NOMO-1 treated with DMSO at 0.1 percent for 48 hours (cell line): ENCODE results near the gene MRPS2.
A peak's percentile ranks its signal among the peaks of the same experiment; 100 is the strongest.
"Not testable (repeated sequence)": the region's sequence is repeated elsewhere in the genome, so short reads cannot be mapped to it uniquely, and the experiment has no call there.

Source experiments
- DNase-seq: peaks from one replicate; lab custom pipeline; 2025; ENCODE audit not compliant: unreplicated experiment; lab: John Stamatoyannopoulos, UW

MRPS2 gene

DNA sequence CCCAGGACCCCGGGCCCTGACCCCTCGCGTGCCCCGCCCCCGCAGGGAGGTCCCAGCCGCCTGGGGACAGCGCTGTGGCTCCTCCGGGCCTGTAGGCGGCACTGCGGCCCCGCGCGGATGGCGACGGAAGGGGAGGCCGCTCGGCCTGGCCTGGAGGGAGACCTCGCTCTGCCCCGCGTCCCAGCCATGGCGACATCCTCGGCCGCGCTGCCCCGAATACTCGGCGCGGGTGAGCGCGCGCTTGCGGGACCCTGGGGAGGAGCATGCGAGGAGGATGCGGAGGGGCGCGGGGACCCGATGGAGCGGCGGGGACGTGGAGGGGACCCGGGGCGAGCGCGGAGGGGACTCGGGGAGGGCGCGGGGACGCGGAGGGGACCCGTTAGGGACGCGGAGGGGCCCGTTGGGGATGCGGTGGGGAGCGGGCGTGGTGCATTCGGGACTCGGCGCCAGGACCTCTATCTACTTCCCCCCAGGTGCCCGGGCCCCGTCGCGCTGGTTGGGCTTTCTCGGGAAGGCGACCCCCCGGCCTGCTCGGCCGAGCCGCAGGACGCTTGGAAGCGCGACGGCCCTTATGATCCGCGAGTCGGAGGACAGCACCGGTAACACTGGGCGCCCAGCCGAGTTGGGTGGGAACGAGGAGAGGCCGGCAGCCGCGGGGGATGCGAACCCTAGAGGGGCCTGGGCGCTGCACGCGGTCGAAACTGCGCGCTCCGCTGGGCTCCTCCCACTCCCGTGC is at the start of gene MRPS2:
Gene MRPS2 (plus strand): TSS at position 158 of the 736 bp plus-strand sequence. CDS start 29 bp downstream, at position 187.
- peak; percentile 91 for DNase-seq

DNA sequence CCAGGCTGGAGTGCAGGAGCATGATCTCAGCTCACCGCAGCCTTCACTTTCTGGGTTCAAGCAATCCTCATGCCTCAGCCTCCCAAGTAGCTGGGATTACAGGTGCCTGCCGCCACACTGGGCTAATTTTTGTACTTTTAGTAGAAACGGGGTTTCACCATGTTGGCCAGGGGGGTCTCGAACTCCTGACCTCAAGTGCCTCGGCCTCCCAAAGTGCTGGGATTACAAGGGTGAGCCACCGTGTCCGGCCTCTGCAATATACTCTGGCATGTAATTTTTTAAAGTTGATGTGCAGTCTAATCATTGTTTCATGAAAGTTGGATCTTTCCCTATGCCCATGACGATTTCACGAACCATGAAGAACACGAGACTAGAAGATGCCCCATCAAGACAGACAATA is 49.5 kb upstream of the MRPS2 start:
- DNase-seq, result no peak

DNA sequence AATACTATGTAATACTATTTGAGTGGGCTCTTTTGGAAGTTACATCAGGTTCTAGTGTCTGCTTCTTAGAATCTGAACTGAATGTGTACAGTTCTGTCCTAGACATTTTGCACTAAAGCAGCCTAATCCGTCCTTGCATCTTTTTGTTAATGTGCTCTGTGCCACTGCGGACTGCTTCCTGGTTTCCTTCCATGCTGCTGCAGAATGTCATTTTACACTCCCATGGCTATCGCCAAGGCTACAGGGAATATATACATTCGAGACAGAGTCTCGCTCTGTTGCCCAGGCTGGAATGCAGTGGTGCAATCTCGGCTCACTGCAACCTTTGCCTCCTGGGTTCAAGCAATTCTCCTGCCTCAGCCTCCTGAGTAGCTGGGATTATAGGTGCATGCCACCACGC is 48.6 kb upstream of the MRPS2 start:
- DNase-seq, result not testable (repeated sequence)

DNA sequence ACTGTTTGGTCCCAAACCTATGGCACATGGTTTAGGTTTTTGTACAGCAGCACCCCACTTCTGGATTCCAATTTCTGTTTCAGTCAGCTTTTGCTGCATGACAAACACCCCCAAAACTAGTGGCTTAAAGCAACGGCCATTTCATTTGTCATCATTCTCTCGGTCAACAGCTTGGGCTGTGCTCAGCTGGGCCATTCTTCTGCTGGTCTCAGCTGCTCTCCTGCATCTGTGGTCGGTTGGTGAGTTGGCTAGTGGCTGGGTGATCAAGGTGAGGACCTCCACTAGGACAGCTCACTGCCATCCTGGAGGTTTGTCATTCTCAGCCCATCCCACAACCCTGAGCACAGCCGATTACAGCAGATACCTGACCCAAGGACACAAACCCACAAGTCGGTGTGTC is 45.7 kb upstream of the MRPS2 start:
- DNase-seq, result no peak

DNA sequence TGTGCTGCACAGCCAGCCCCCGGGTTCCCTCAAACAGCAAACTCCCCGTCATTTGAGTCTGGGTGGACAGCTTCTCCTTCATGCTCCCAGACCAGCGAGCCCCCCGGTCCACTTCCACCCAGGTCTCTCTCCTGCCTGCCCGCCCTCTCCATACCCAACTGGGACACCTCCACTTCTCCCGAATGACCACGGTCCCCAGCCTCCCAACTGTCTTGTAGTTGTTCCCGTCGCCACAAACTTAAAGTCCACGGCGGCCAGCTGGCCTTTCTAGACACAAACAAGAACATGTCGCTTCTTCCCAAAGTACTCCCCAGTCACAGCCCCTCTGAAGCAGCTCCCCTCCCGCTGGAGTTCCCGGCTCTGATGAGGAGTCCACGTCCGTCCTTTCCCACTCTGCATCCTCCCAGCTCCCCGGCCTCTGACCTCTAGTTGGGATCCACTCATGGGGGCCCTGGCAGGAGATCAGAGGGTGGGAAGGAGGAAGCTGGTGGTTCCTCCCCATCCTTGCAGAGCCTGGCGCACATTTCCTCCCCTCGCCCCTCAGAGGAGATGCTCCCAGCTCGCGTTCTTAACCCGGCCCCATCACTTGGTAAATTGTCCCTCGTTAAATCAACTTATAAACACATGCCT is 45.0 kb upstream of the MRPS2 start:
- no peak for DNase-seq

DNA sequence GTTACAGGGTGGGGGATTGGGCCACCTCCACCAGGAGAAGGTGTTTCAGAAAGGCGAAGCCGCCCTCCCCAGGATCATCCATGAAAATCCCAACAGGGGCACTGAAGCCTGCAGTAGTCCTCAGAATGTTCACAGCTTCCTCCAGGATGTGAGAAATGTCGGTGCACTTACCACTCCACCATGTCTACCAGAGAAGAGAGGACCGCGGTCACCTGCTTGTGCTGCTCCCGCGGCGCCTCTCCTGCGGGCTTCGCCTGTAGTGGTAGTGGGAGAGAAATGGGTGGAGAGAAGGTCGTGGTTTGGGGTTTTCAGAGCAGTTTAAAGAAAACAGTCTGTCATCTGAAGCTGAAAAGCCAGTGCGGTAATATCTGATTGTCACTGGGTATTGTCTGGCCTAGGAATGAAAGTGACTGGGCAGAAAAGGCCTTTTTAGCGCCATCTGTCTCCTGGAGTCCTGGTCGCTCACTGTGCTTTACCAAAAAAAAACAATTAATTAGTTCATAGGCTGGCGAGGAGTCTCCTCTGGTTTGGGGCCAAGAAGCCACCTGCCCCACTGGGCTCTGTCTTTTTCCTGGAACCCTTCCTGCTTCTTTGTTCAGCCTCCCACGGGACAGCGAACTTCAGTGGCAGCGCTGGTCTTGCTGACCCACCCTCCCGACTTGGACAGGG is 43.9 kb upstream of the MRPS2 start:
- no peak for DNase-seq

DNA sequence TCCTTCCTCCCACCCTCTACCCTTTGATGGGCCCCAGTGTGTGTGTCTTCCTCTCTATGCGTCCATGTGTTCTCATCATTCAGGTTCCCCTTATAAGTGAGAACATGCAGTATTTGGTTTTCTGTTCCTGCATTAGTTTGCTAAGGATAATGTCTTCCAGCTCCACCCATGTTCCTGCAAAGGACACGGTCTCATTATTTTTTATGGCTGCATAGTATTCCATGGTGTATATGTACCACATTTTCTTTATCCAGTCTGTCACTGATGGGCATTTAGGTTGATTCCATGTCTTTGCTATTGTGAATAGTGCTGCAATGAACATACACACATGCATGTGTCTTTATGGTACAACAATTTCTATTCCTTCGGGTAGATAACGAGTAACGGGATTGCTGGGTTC is 42.0 kb upstream of the MRPS2 start:
- not testable (repeated sequence) for DNase-seq

DNA sequence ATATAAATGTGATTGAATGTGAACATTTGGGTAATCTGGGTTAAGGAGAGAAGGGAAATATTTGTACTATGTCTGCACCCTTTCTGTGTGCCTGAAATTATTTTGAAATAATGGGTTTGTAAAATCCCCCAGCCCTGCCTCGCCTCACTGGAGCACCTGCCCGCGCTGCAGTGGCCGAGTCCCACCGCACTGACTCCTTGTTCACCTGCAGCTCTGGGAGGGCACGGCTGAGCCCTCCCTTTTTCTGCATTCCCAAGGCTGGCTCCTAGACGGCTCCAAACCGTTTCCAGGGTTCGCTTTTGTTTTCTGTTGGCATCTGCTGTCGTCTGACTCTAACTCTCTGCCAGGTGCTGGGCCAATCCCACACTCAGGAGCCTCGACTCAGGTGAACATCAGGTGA is 38.5 kb upstream of the MRPS2 start:
- no peak for DNase-seq

DNA sequence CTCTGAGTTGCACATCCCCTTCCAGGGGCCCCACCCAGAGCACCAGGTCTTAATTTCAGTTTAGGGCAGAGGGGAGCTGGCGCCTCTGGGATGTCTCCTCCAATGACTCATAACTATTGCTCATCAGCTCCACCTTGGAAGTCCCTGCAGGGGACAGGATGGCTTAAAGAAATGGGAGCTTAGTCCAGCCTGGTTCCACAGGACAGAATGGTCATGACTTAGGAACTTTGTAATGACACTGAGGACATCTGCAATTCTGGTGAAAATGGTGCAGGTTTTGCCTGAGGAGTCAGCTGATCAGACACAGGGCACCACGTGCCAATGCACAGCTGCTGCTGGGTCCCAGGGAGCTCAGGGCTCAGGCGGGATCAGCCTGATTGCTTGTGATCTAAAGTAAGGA is 37.3 kb upstream of the MRPS2 start:
- no peak for DNase-seq

DNA sequence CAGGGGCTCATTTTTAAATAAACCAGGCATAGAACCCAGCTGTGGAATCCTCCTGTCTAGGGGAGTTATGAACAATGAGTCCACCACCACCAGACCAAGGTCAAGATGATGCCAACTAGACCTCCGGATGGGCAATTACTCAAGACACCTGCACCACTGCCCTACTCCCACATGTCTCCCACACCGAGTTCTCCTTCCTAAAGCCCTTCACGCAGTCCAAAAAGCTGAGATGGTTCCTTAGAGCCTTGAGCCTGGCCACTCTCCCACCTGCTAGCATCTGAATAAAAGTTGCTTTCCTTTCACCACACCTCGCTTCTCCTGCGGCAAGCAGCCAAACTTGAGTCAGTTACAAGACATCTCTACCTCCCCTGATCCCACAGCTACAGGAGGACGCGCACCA is 36.3 kb upstream of the MRPS2 start:
- DNase-seq, result no peak

DNA sequence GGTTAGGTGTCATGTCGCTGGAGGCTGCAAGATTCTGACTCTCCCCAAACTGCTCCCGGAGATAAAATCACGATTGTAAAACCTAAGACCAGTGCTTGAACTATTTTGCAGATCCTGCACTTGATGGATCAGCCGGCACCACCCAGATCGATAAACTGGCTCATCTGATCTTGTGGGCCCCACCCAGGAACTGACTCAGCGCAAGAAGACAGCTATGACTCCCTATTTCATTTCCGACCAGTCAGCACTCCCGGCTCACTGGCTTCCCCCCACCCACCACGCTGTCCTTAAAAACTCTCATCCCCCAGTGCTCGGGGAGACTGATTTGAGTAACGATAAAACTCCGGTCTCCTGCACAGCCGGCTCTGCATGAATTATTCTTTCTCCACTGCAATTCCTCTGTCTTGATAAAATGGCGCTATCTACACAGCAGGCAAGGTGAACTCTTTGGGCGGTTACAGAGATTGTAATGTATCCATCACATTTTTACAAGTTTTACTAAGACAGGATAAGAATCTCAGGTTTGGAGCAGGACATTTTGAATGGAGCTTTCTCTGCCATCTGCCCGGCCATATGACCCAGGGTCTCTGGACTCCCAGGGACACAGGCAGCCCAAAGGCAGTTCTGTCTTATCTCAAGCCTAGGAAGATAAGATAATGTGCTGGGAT is 31.5 kb upstream of the MRPS2 start:
- peak; percentile 33 for DNase-seq

DNA sequence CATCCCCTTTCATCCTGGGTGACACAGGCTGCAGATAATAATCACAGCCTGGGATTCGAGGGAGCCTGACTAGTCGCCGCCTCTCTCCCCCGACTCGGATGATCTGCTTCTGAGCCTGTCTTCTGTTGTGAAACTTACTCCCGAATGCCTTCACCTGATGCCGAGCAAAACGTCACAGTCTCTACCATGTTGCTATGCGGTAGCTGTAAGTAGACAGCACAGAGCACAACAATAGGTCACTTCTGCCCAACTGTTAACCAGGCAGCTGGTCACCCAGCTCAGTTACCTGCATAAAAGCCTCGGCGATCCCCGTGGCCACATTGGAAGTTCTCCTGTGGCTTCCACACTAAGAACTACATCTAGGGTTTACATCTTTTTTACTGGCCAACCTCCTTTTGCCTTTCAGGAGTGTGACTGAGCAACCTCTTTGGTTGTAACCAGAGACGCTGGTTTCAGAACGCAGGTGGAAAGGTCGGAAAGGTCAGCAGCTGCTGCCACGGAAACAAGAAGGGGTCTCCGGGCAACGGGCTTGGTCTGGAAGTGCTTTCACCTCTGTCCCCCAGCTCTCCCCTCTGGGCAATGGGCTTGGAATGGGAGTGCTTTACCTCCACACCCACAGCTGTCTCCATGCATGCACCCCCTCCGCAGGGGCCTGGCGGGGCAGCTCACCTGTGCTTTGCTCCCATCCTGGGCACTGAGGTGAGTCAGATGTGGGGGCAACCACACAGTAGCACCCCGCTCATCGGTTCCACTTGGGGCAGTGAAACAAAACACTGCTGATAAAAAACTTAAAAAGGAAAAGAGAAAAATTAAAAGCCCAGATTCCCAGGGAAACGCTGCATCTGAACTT is 28.5 kb upstream of the MRPS2 start:
- no peak for DNase-seq

DNA sequence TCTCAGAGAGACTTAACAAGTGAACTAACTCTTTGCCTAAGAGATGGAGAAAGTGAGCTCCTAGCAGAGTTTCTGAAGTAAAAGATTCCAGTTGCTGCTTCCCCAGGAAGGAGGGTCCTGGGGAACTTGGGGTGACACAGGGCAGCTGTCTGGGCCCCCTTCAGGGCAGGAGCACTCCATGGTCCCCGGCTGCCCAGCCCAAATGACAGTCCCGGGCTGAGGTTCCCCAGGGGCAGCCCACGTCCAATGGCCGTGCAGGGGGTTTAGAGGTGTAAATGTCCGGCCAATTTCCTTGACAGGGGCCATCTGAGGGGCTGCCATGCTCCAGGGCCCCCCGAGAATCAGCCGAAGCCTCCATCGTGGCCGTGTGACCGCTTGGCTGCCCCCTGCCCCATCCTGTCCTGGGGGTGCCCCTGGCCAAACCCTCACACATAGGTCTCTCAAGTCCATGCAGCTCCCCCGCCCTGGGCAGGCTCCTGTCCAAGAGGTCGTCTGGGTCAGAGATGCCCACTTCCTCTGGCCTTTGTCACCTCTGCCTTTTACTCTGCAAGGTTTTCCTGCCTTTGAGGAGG is 26.4 kb upstream of the MRPS2 start:
- DNase-seq, result no peak

DNA sequence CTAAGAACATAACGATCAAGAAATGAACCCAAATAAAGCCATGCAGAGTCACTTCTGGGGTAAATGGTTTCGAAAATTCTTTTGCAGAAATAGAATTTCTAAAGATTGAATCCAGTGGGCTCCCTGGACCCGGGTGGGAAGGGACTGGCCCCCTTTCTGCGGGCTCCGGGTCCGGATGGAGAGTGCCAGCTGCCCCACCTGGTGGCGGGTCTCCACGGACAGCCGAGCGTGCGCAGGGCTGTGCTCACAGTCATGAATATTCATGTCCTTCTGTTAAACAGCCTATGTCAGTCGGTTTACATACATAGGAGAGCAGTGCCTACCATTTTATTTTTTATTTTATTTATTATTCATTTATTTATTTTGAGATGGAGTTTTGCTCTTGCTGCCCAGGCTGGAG is 25.6 kb upstream of the MRPS2 start:
- DNase-seq, result no peak

DNA sequence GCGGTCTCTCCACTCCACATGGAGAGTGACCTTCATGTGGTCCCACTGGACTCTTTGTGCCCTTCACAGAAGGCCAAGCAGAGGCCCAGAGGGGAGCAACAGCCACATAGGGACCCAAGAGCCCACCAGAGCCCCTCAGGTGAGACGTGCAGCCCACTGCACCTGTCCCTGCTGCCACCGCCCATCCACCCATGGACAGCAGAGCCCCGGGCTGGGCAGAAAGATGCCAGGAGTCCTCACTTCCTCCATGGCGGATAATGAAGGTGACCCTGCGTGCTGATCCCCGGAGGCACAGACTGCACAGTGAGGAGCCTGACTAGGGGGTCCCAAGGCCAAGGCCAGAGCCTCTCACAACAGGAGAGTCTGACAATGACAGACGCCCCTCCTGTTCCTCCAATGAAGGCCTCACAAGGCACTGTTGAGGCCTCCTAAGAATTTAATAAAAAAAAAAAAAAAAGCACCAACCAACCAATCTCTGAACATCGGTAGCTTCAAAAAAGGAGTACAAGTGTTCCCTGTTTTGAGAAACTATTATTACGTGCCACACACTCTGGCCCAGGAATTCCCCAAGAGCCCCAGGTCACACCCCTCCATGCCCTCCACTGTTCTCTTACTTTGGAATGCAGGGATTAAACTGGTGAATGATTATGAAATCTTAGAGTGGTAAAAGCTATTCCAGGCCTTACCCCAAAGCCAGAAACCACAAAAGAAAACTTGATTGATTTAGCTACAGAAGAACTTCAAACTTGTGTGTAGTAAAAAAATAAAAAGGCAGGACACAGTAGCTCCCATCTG is 23.7 kb upstream of the MRPS2 start:
- no peak for DNase-seq

DNA sequence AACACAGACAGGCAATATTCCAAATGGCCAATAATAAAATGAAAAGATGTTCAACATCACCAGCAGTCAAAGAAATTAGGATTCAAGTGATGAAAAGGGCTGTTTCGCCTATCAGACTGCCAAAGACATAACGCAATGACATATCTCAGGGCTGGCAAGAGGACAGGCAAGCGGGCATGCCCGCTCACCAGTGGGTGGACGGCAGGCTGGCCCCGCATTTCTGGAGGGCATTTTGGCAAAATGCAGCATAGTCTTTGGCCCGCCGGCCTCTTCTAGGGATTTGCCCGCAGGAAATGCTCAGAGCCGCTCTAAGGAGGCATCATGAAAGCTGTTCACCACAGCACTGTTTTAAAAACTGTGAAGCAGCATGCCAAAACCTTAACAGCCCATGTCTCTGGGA is 22.3 kb upstream of the MRPS2 start:
- no peak for DNase-seq

DNA sequence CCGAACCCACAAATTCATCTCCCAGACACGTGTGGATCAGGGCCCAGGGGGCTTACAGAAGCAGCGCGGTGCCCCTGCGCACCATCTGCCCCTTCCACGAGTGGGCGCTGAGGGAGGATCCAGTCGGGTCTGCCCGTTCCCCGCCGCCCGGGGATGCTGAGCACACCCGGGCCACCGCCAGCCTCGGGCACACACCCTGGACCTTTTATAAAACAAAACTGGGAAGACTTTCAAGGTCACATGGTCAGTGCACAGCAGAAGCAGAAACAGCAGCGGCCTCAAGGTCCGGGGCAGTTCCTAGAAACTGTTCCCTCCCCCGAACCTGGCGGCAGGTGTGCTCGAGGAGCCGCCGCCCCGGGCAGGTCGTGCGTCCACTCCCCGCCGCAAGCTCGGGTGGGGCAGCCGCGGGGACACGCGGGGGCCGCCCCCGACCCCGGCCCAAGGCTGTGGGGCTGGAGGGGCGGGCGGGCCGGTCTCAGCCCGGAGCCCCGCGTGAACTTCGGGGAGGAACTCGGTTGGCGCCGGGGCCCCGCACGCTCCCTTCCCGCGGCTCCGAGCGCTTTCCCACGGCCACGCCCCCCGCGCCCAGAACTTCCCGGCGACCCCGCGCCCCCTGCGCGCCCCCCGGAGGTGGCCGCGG is 21.5 kb upstream of the MRPS2 start:
- peak; percentile 56 for DNase-seq

DNA sequence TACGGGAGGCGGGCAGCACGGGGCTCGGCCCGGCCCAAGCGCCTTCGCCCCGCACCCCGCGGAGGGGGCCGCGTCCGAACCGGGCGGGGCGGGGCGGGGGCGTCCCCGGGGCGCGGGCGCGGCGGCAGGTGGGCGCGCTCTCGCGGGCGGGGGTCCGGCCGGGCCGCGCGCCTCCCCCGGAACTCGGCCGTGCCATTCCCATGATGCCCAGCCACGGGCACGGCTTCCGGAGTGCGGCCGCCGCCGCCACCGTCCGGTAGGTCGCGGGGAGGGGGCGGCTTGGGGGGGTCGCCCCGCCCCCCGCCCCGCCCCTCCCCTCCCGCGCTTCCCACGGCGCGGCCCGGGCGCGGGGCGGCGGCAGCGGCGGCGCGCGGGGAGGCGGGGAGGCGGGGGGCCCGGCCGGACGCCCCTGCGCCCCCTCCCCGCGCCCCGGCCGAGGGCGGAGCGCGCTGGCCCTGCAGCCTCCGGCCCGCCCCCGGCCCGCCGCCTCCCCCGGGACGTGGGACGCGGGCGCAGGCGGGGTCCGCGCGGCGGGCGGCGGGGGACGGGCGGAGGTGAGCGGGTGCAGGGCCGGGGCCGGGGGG is 20.9 kb upstream of the MRPS2 start, which contains the start of gene PPP1R26:
Gene PPP1R26 (plus strand): TSS at position 314 of the 584 bp plus-strand sequence. CDS start 4,729 bp downstream, outside the sequence.
- DNase-seq, result no peak
